Calu3 (cell line): ENCODE results near the gene PFKFB4. TPM values are rescaled to one million over a fixed set of nuclear protein-coding genes. Genes with fewer than 3 reads are reported as not detected.

Source experiments
- BruUV-seq: library from RNA; stranded (reverse); fragments of 400-500 nt; replicated peaks from 2 replicates; lab custom pipeline; 2021; lab: Mats Ljungman, UMichigan
- CTCF ChIA-PET: fragments of 300-600 bp; sonication (Branson Sonifier 250); formaldehyde crosslinking; loops from one replicate; lab custom pipeline; 2022; ENCODE audit warnings: antibody characterized with exemption; lab: Charles Lee
- DNase-seq: peaks from one replicate; pipeline ENCODE4 v3.0.0; 2022
- H3K27ac Mint-ChIP-seq: one replicate; pipeline ENCODE4 v1.8.0; 2022; ENCODE audit warnings: mixed read lengths; ENCODE audit not compliant: unreplicated experiment
- H3K27me3 Mint-ChIP-seq: one replicate; pipeline ENCODE4 v1.8.0; 2022; ENCODE audit warnings: mixed read lengths; ENCODE audit not compliant: unreplicated experiment
- H3K36me3 Mint-ChIP-seq: one replicate; pipeline ENCODE4 v1.8.0; 2022; ENCODE audit warnings: mild to moderate bottlenecking, moderate library complexity, mixed read lengths; ENCODE audit not compliant: insufficient read depth, unreplicated experiment
- H3K4me1 Mint-ChIP-seq: one replicate; pipeline ENCODE4 v1.8.0; 2022; ENCODE audit warnings: mild to moderate bottlenecking, low read depth, mixed read lengths; ENCODE audit not compliant: unreplicated experiment
- H3K4me3 Mint-ChIP-seq: one replicate; pipeline ENCODE4 v1.8.0; 2022; ENCODE audit warnings: mild to moderate bottlenecking, low read depth, moderate library complexity, mixed read lengths; ENCODE audit not compliant: unreplicated experiment
- H3K9me3 Mint-ChIP-seq: one replicate; pipeline ENCODE4 v1.8.0; 2022; ENCODE audit warnings: low read depth, mixed read lengths; ENCODE audit not compliant: unreplicated experiment
- CTCF ChIP-seq: fragments of 200-600 bp; IDR thresholded peaks from one replicate; pipeline ENCODE4 v1.8.0; 2022; ENCODE audit warnings: antibody characterized with exemption; ENCODE audit not compliant: unreplicated experiment
- intact Hi-C: fragments of 100-400 bp; cut with micrococcal nuclease; formaldehyde crosslinking; loops from one replicate; pipeline ENCODE4 v1.10.0; 2022; ENCODE audit not compliant: unreplicated experiment
- total RNA-seq: library from RNA; stranded (reverse); gene quantifications from 2 replicates; pipeline ENCODE4 v1.2.3, GENCODE V29; 2022

Gene PFKFB4
- total RNA-seq, 1 experiment from 2014 or later, result 5.1 TPM

GRCh38 chr3:48597408-48597800, 40.8 kb upstream of the PFKFB4 start:
- no peak overlapping the region for H3K27ac Mint-ChIP-seq
- CTCF ChIA-PET, result interaction anchor here (1.0 kb wide), 1 partner anchor 125 kb away, joined by 3 read pairs; no protein-coding TSS in a partner anchor
- DNase-seq, result no peak
- peak overlapping the region; percentile 15 for H3K4me3 Mint-ChIP-seq
- TF ChIP-seq CTCF, result no peak
- no TSS peak for BruUV-seq
- no peaks in the 10 kb centered on the region for H3K27me3 Mint-ChIP-seq
- H3K4me1 Mint-ChIP-seq, result peaks cover 13% of the 10 kb centered on the region
- peaks cover 37% of the 10 kb centered on the region for H3K36me3 Mint-ChIP-seq
- no peaks in the 10 kb centered on the region for H3K9me3 Mint-ChIP-seq
- intact Hi-C loops, result loop anchor here (5.0 kb wide), 1 partner anchor 35 kb away; the partner anchor contains the start of gene UCN2

- BruUV-seq, result no TSS peak
- DNase-seq, result no peak
- peaks cover 33% of the 10 kb centered on the region for H3K36me3 Mint-ChIP-seq
- H3K4me3 Mint-ChIP-seq, result peak overlapping the region; percentile 15
- CTCF ChIA-PET, result interaction anchor here (1.0 kb wide), 1 partner anchor 126 kb away, joined by 3 read pairs; no protein-coding TSS in a partner anchor
- peaks cover 13% of the 10 kb centered on the region for H3K4me1 Mint-ChIP-seq
- intact Hi-C loops, result loop anchor here (5.0 kb wide), 1 partner anchor 35 kb away; the partner anchor contains the start of gene UCN2
- peak overlapping the region; percentile 82 for H3K27ac Mint-ChIP-seq
- H3K9me3 Mint-ChIP-seq, result no peaks in the 10 kb centered on the region
- no peak for TF ChIP-seq CTCF
- H3K27me3 Mint-ChIP-seq, result no peaks in the 10 kb centered on the region
Measured at GRCh38 chr3:48596676-48597407, 40.2 kb upstream of the PFKFB4 start.

GRCh38 chr3:48596157-48596556, 39.6 kb upstream of the PFKFB4 start:
- TF ChIP-seq CTCF, result no peak
- Mint-ChIP-seq H3K36me3 (peaks cover 33% of the 10 kb centered on the region), H3K9me3 (no peaks in the 10 kb centered on the region), H3K4me1 (peaks cover 13% of the 10 kb centered on the region), H3K27ac (peak overlapping the region; percentile 82), H3K4me3 (peak overlapping the region; percentile 67), H3K27me3 (peaks cover 3% of the 10 kb centered on the region)
- no TSS peak for BruUV-seq
- DNase-seq, result no peak
- intact Hi-C loops, result loop anchor here (5.0 kb wide), 1 partner anchor 34 kb away; the partner anchor contains the start of gene UCN2
- CTCF ChIA-PET, result interaction anchor here (0.9 kb wide), 1 partner anchor 11 kb away, joined by 3 read pairs; no protein-coding TSS in a partner anchor

- no peaks in the 10 kb centered on the region for H3K9me3 Mint-ChIP-seq
- no TSS peak for BruUV-seq
- H3K4me3 Mint-ChIP-seq, result peak overlapping the region; percentile 67
- CTCF ChIA-PET, result interaction anchor here (0.9 kb wide), 1 partner anchor 10 kb away, joined by 3 read pairs; no protein-coding TSS in a partner anchor
- peaks cover 33% of the 10 kb centered on the region for H3K36me3 Mint-ChIP-seq
- H3K27me3 Mint-ChIP-seq, result peaks cover 9% of the 10 kb centered on the region
- DNase-seq, result peak; percentile 85
- peaks cover 13% of the 10 kb centered on the region for H3K4me1 Mint-ChIP-seq
- peak overlapping the region; percentile 82 for H3K27ac Mint-ChIP-seq
- no peak for TF ChIP-seq CTCF
- intact Hi-C loops, result loop anchor here (5.0 kb wide), 1 partner anchor 33 kb away; the partner anchor contains the start of gene UCN2
Measured at GRCh38 chr3:48595526-48596121, 39.0 kb upstream of the PFKFB4 start.
